ENCODE data around the gene PLEKHO2.

- TF ChIP-seq CTCF (IDR thresholded peaks at IDR 0.05) (no peak), POLR2A (IDR thresholded peaks at IDR 0.05) (no peak)
Measured at GRCh38 chr15:64875641-64876223, 34.0 kb downstream of the PLEKHO2 start.
